B cell (primary cell): ENCODE results near the gene SLC35E1. TPM values are rescaled to one million over a fixed set of nuclear protein-coding genes. Genes with fewer than 3 reads are reported as not detected.

Experiments
- ATAC-seq: fragments of 200-7000 bp; cut with Tn5 transposase; one replicate; pipeline ENCODE4 v1.10.0; 2021; ENCODE audit warnings: low read depth, mild to moderate bottlenecking, moderate number of reproducible peaks, moderate library complexity
- CTCF ChIA-PET: fragments of 350-600 bp; sonication (Branson Sonifier 250); formaldehyde crosslinking; loops from one replicate; lab custom pipeline; 2021; ENCODE audit warnings: antibody characterized with exemption, inconsistent platforms; lab: Charles Lee
- POLR2A ChIA-PET: fragments of 350-600 bp; sonication (Branson Sonifier 250); formaldehyde crosslinking; loops from one replicate; lab custom pipeline; 2021; ENCODE audit warnings: antibody characterized with exemption; lab: Charles Lee
- DNase-seq: peaks from one replicate; pipeline ENCODE4 v3.0.0; 2013
- H2AFZ ChIP-seq: 2 replicates; pipeline ENCODE4 v1.6.1; 2012; ENCODE audit warnings: mild to moderate bottlenecking, low read depth, low read length; ENCODE audit not compliant: insufficient read depth, poor library complexity, severe bottlenecking
- H3K27ac ChIP-seq, 2 donors: 1 replicate in 1 of 2; 2 replicates in 1 of 2; pipeline ENCODE4 v1.5.1; 2012 to 2013; ENCODE audit warnings: low read length in 2 of 2, mild to moderate bottlenecking in 2 of 2, moderate library complexity in 1 of 2
- H3K27me3 ChIP-seq, 4 experiments: fragments of 200-600 bp in 1 of 4; sonication (generic) in 1 of 4; replicated peaks in 1 of 4; 1 replicate in 2 of 4; 2 replicates in 2 of 4; pipeline versions ENCODE4 v1.6.1 to v1.7.0; 2013 to 2016; ENCODE audit warnings: low read length in 3 of 4, mild to moderate bottlenecking in 2 of 4, mixed read lengths in 1 of 4, moderate library complexity in 1 of 4; ENCODE audit not compliant: insufficient read depth in 4 of 4, control insufficient read depth in 3 of 4; ENCODE audit errors: control extremely low read depth in 1 of 4
- H3K36me3 ChIP-seq, 2 experiments: replicated peaks in 1 of 2; 1 replicate in 1 of 2; 2 replicates in 1 of 2; pipeline versions ENCODE4 v1.6.1 to v1.7.1; 2013; ENCODE audit warnings: low read length in 1 of 2; ENCODE audit not compliant: insufficient read depth in 2 of 2, control insufficient read depth in 1 of 2; ENCODE audit errors: control extremely low read depth in 1 of 2, extremely low read depth in 1 of 2
- H3K4me1 ChIP-seq, 2 donors: fragments of 200-600 bp in 1 of 2; sonication (generic) in 1 of 2; 1 replicate in 1 of 2; 2 replicates in 1 of 2; pipeline versions ENCODE4 v1.5.1 to v1.6.1; 2013 to 2017; ENCODE audit warnings: low read length in 2 of 2; ENCODE audit not compliant: control insufficient read depth in 2 of 2, insufficient read depth in 2 of 2
- H3K4me2 ChIP-seq: replicated peaks from 2 replicates; pipeline ENCODE3; 2012; ENCODE audit warnings: mild to moderate bottlenecking, low read depth, low read length; ENCODE audit not compliant: poor library complexity, severe bottlenecking
- H3K4me3 ChIP-seq, 5 experiments: fragments of 200-600 bp in 1 of 5; sonication (generic) in 1 of 5; 1 replicate in 3 of 5; 2 replicates in 2 of 5; pipeline versions ENCODE4 v1.5.1 to v1.7.0; 2011 to 2016; ENCODE audit warnings: low read length in 4 of 5, mild to moderate bottlenecking in 4 of 5, low read depth in 2 of 5, control low read depth in 1 of 5, moderate library complexity in 1 of 5; ENCODE audit not compliant: insufficient read depth in 1 of 5; ENCODE audit errors: control extremely low read depth in 1 of 5, extremely low read depth in 1 of 5
- H3K79me2 ChIP-seq: fragments of 200-600 bp; sonication (generic); one replicate; pipeline ENCODE4 v1.6.0; 2016; ENCODE audit warnings: low read length; ENCODE audit not compliant: control insufficient read depth, insufficient read depth
- H3K9ac ChIP-seq: fragments of 200-600 bp; sonication (generic); 2 replicates; pipeline ENCODE4 v1.6.1; 2017; ENCODE audit warnings: mild to moderate bottlenecking, low read length, moderate library complexity
- H3K9me3 ChIP-seq, 3 donors: one replicate each; pipeline versions ENCODE4 v1.6.1 to v1.7.1; 2013; ENCODE audit warnings: low read length in 2 of 3; ENCODE audit not compliant: control insufficient read depth in 2 of 3, insufficient read depth in 1 of 3; ENCODE audit errors: control extremely low read depth in 1 of 3
- H4K20me1 ChIP-seq: 2 replicates; pipeline ENCODE4 v1.6.0; 2012; ENCODE audit warnings: mild to moderate bottlenecking, low read length; ENCODE audit not compliant: insufficient read depth, control insufficient read depth, poor library complexity, severe bottlenecking
- H3K27ac Mint-ChIP-seq: one replicate; pipeline ENCODE4 v1.8.0; 2021; ENCODE audit warnings: mixed read lengths
- H3K27me3 Mint-ChIP-seq: one replicate; pipeline ENCODE4 v1.8.0; 2021; ENCODE audit warnings: mixed read lengths
- H3K4me1 Mint-ChIP-seq: one replicate; pipeline ENCODE4 v1.8.0; 2021; ENCODE audit warnings: mixed read lengths
- H3K4me3 Mint-ChIP-seq: one replicate; pipeline ENCODE4 v1.8.0; 2021; ENCODE audit warnings: mixed read lengths
- H3K9me3 Mint-ChIP-seq: one replicate; pipeline ENCODE4 v1.8.0; 2022; ENCODE audit warnings: mixed read lengths; ENCODE audit not compliant: insufficient read depth
- CTCF ChIP-seq: fragments of 200-600 bp; IDR thresholded peaks from one replicate; pipeline ENCODE4 v1.8.0; 2022; ENCODE audit warnings: antibody characterized with exemption, mild to moderate bottlenecking
- EZH2 ChIP-seq: IDR thresholded peaks from 2 replicates; pipeline ENCODE4 v1.6.1; 2012; ENCODE audit warnings: borderline replicate concordance, low read depth, mild to moderate bottlenecking, moderate library complexity, low read length; ENCODE audit not compliant: insufficient read depth, poor library complexity, severe bottlenecking
- WGBS: methylation state at CpG from one replicate; pipeline ENCODE4 v1.1.5; 2013; ENCODE audit warnings: missing lambda C conversion rate; ENCODE audit not compliant: insufficient coverage; 5-methylcytosine and 5-hydroxymethylcytosine counted together
- intact Hi-C: fragments of 100-400 bp; cut with micrococcal nuclease; formaldehyde crosslinking; loops from one replicate; pipeline ENCODE4 v1.10.0; 2022
- polyA plus RNA-seq: library from polyadenylated mRNA; depleted of rRNA; stranded (reverse); fragments of >200 nt; gene quantifications from 2 replicates; pipeline ENCODE4 v1.2.3, GENCODE V29; 2012
- total RNA-seq, 2 donors: library from RNA; stranded (reverse); fragments of 120-200 nt in 1 of 2; gene quantifications; 1 replicate in 1 of 2; 2 replicates in 1 of 2; pipeline versions ENCODE4 v1.2.3 to v1.2.4, GENCODE V29; 2013 to 2022

Gene SLC35E1
- total and polyA plus RNA-seq, 2 donors (not counting 1 experiment from before 2014, with no cell fraction given), result 23.4 to 46.8 TPM

GRCh38 chr19:16594131-16594586 lies 21.9 kb upstream of the SLC35E1 start:
- H3K4me1 ChIP-seq, result peaks cover 62 to 69% of the 10 kb centered on the region in 2 donors

More at GRCh38 chr19:16594131-16594586, 21.9 kb upstream of the SLC35E1 start:
- Histone ChIP-seq H2AFZ (no peak overlapping the region), H4K20me1 (peaks cover 86% of the 10 kb centered on the region), H3K27ac (peak overlapping the region; percentile 63 to 83), H3K36me3 (peaks cover 0 to 4% of the 10 kb centered on the region in 2 experiments), H3K9me3 (no peaks in the 10 kb centered on the region), H3K79me2 (peaks cover 97% of the 10 kb centered on the region), H3K9ac (peak overlapping the region; percentile 34), H3K27me3 (no peaks in the 10 kb centered on the region), H3K4me2 (peak overlapping the region; percentile 73), H3K4me3 (peak overlapping the region in 3 of 5 experiments; percentile 3 to 28 (median 25))
- 7% methylated on average over 10 of the region's 10 CpGs for WGBS
- no peaks in the 10 kb centered on the region for H3K27me3 Mint-ChIP-seq
- peaks cover 86% of the 10 kb centered on the region for H3K4me1 Mint-ChIP-seq
- CTCF ChIA-PET, result interaction anchor here (1.2 to 1.5 kb wide), 2 partner anchors 24 to 35 kb away, joined by 3 read pairs; no protein-coding TSS in a partner anchor
- H3K27ac Mint-ChIP-seq, result peak overlapping the region; percentile 87
- POLR2A ChIA-PET, result interaction anchor here (0.8 kb wide), 1 partner anchor 10 kb away, joined by 3 read pairs; no protein-coding TSS in a partner anchor
- DNase-seq, result peak; percentile 73
- intact Hi-C loops, result no loop called here
- TF ChIP-seq CTCF (no peak), EZH2 (no peak)
- H3K4me3 Mint-ChIP-seq, result peak overlapping the region; percentile 80
- H3K9me3 Mint-ChIP-seq, result no peaks in the 10 kb centered on the region
- ATAC-seq, result peak; percentile 75
